Effector CD4-positive, alpha-beta T cell (primary cell): ENCODE data around the gene DIRAS1.
"Not testable (repeated sequence)": the region's sequence is repeated elsewhere in the genome, so short reads cannot be mapped to it uniquely, and the experiment has no call there.

Experiments
- DNase-seq: peaks from one replicate; pipeline ENCODE4 v3.0.0-alpha.2; 2020

Gene DIRAS1

GRCh38 chr19:2711172-2711874 lies 9.8 kb downstream of the DIRAS1 start:
- DNase-seq, result no peak

- no peak for DNase-seq
These were observed 14.9 kb downstream of the DIRAS1 start for GRCh38 chr19:2706251-2706650.

GRCh38 chr19:2703691-2704216 lies 17.4 kb downstream of the DIRAS1 start:
- no peak for DNase-seq

- DNase-seq, result no peak
These were observed 18.1 kb downstream of the DIRAS1 start for GRCh38 chr19:2703077-2703437.

GRCh38 chr19:2702170-2703076 lies 18.7 kb downstream of the DIRAS1 start, which contains the start of gene GNG7:
Gene GNG7, minus strand, starts transcription at chr19:2702694. Its CDS starts 182,006 bp downstream, at chr19:2520688.
- DNase-seq, result peak; percentile 89

- no peak for DNase-seq
These were observed 19.6 kb downstream of the DIRAS1 start for GRCh38 chr19:2701361-2702169.

- DNase-seq, result no peak
These were observed 20.4 kb downstream of the DIRAS1 start for GRCh38 chr19:2700660-2701360.

GRCh38 chr19:2699413-2700140 lies 21.6 kb downstream of the DIRAS1 start:
- no peak for DNase-seq

GRCh38 chr19:2694196-2694595 lies 27.0 kb downstream of the DIRAS1 start:
- no peak for DNase-seq

- no peak for DNase-seq
These were observed 27.5 kb downstream of the DIRAS1 start for GRCh38 chr19:2693492-2694160.

- no peak for DNase-seq
These were observed 29.2 kb downstream of the DIRAS1 start for GRCh38 chr19:2691951-2692350.

GRCh38 chr19:2690856-2691255 lies 30.3 kb downstream of the DIRAS1 start:
- DNase-seq, result no peak

GRCh38 chr19:2686360-2686759 lies 34.8 kb downstream of the DIRAS1 start:
- no peak for DNase-seq

GRCh38 chr19:2685204-2685704 lies 35.9 kb downstream of the DIRAS1 start:
- DNase-seq, result no peak

GRCh38 chr19:2683430-2684003 lies 37.7 kb downstream of the DIRAS1 start:
- no peak for DNase-seq

- DNase-seq, result no peak
These were observed 40.4 kb downstream of the DIRAS1 start for GRCh38 chr19:2680808-2681207.

- DNase-seq, result no peak
These were observed 41.7 kb downstream of the DIRAS1 start for GRCh38 chr19:2679439-2679838.

GRCh38 chr19:2678948-2679347 lies 42.2 kb downstream of the DIRAS1 start:
- not testable (repeated sequence) for DNase-seq

- DNase-seq, result no peak
These were observed 43.0 kb downstream of the DIRAS1 start for GRCh38 chr19:2678044-2678671.

- no peak for DNase-seq
These were observed 44.3 kb downstream of the DIRAS1 start for GRCh38 chr19:2676823-2677222.
